H1 (cell line): ENCODE results near the gene SLC2A10. TPM values are rescaled to one million over a fixed set of nuclear protein-coding genes. Genes with fewer than 3 reads are reported as not detected.

Experiments
- CEBPB ChIP-seq: IDR thresholded peaks from 2 replicates; pipeline ENCODE4 v1.6.1; 2012; ENCODE audit warnings: low read depth, low read length
- EP300 ChIP-seq, 2 experiments: IDR thresholded peaks; 1 replicate in 1 of 2; 2 replicates in 1 of 2; pipeline ENCODE4 v1.6.1; 2011 to 2012; ENCODE audit warnings: low read depth in 2 of 2, low read length in 2 of 2, mild to moderate bottlenecking in 2 of 2, borderline replicate concordance in 1 of 2, inconsistent platforms in 1 of 2, moderate library complexity in 1 of 2
- MAFK ChIP-seq: IDR thresholded peaks from 2 replicates; pipeline ENCODE4 v1.6.1; 2012; ENCODE audit warnings: low read depth, mild to moderate bottlenecking, improper control_type of control experiment, low read length
- polyA plus RNA-seq, 7 experiments: library from polyadenylated mRNA; depleted of rRNA in 3 of 7; stranded (reverse) in 5 of 7; unstranded in 2 of 7; fragments of >200 nt in 5 of 7; fragments of 200-250 nt in 2 of 7; gene quantifications; 1 replicate in 5 of 7; 2 replicates in 1 of 7; 4 replicates in 1 of 7; pipeline versions ENCODE4 v1.2.1 to v1.2.3, GENCODE V29; 2011 to 2013; ENCODE audit warnings: missing spikeins in 2 of 7, mixed read lengths in 2 of 7
- total RNA-seq: library from RNA; stranded (reverse); fragmentation: NEBNext Ultra II Directional; extraction: Animal tissue kit (Norgen Biotek cat#: 25700); gene quantifications from 2 replicates; pipeline ENCODE4 v1.2.1, GENCODE V29; 2021

SLC2A10 gene
- total and polyA plus RNA-seq, 2 of the 8 experiments (the other 6 are each of a cell fraction or from before 2014, with no cell fraction given) = 9.0 to 9.7 TPM

- TF ChIP-seq MAFK = no peak
- no peak for TF ChIP-seq CEBPB
- TF ChIP-seq EP300 (IDR thresholded peaks at IDR 0.05; ENCODE audit: borderline replicate concordance in 1 of 2, low read depth in 2 of 2, low read length in 2 of 2) = no peak
Observed at GRCh38 chr20:46741924-46742668, 32.6 kb downstream of the SLC2A10 start (continued).
